Gastroesophageal sphincter (tissue), 4 donors: ENCODE results near the gene TMEM266. TPM values are rescaled to one million over a fixed set of nuclear protein-coding genes. Genes with fewer than 3 reads are reported as not detected.
A peak's percentile ranks its signal among the peaks of the same experiment; 100 is the strongest.

Experiments used
- ATAC-seq: fragments of 150-250 bp; one replicate; pipeline ENCODE4 v1.9.1; 2016; ENCODE audit warnings: mild to moderate bottlenecking, moderate library complexity
- H3K27ac ChIP-seq, 4 donors: fragments of 200-600 bp; sonication (generic) in 3 of 4; 1 replicate in 3 of 4; 2 replicates in 1 of 4; pipeline ENCODE4 v1.5.1; 2016 to 2019
- H3K27me3 ChIP-seq: fragments of 200-600 bp; sonication (generic); one replicate; pipeline ENCODE4 v1.5.1; 2019
- H3K36me3 ChIP-seq, 2 donors: fragments of 200-600 bp; sonication (generic); one replicate each; pipeline ENCODE4 v1.5.1; 2019; ENCODE audit warnings: control low read depth in 1 of 2
- H3K4me1 ChIP-seq, 3 donors: fragments of 200-600 bp; sonication (generic); 1 replicate in 2 of 3; 2 replicates in 1 of 3; pipeline ENCODE4 v1.5.1; 2016 to 2019; ENCODE audit warnings: control low read depth in 2 of 3
- H3K4me3 ChIP-seq, 2 donors: fragments of 200-600 bp; sonication (generic); one replicate each; pipeline ENCODE4 v1.5.1; 2019; ENCODE audit warnings: mild to moderate bottlenecking in 1 of 2, moderate library complexity in 1 of 2
- H3K9me3 ChIP-seq, 3 donors: fragments of 200-600 bp; sonication (generic); one replicate each; pipeline ENCODE4 v1.5.1; 2017 to 2019; ENCODE audit warnings: control low read depth in 2 of 3
- EP300 ChIP-seq: sonication (generic); formaldehyde crosslinking; IDR thresholded peaks from one replicate; pipeline ENCODE4 v1.6.1; 2017; ENCODE audit warnings: antibody characterized with exemption, mild to moderate bottlenecking
- POLR2A ChIP-seq, 2 donors: fragments of 450-650 bp; IDR thresholded peaks; one replicate each; pipeline ENCODE4 v1.6.1; 2017; ENCODE audit warnings: antibody characterized with exemption in 2 of 2, mild to moderate bottlenecking in 2 of 2, moderate library complexity in 1 of 2
- POLR2AphosphoS5 ChIP-seq: sonication (generic); formaldehyde crosslinking; IDR thresholded peaks from one replicate; pipeline ENCODE4 v1.6.1; 2017; ENCODE audit warnings: antibody characterized with exemption
- WGBS, 2 donors: methylation state at CpG; one replicate each; pipeline ENCODE4 v1.1.5; 2018; ENCODE audit warnings: low coverage in 1 of 2; 5-methylcytosine and 5-hydroxymethylcytosine counted together
- total RNA-seq, 4 donors: library from RNA; depleted of rRNA; stranded (reverse); fragments of >200 nt; gene quantifications; one replicate each; pipeline ENCODE4 v1.1.0, GENCODE V29; 2016
- TF ChIP-seq, protein P1 (sequence below), 4 experiments: fragments of 200-600 bp in 2 of 4; fragments of 450-650 bp in 2 of 4; sonication (generic) in 1 of 4; IDR thresholded peaks; one replicate each; pipeline ENCODE4 v1.5.1; 2017 to 2019; ENCODE audit warnings: antibody characterized with exemption in 4 of 4, mild to moderate bottlenecking in 2 of 4, moderate library complexity in 2 of 4

The TMEM266 gene
- total RNA-seq, 4 donors from 2014 or later: 0.77 TPM; not detected in 3

DNA sequence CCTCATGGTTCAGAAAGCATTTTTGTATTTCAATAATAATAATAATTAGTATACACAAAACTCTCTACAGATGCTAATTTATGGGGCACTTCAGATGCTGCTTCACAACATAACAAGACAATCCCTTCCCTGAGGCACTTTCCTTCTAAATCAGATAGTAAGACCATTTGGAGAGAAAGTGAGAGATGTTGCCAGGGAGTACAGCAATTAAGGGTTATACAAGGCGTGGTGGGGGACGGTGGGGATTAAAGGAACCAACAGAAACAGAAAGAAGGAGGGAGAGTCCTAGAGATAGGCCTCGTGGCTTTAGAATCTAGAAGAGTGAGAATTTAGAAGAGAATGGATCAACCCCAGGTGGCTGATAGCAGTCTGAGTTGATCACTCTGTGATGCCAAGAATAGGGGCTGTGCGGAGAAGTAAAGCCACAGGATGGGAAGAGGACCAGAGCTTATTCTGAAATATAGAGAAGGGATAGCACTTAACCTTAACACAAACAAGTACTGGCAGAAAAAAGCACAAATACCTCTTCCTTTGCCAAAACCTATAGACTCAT, 174.6 kb downstream of the TMEM266 start:
- Histone ChIP-seq H3K27ac (no peak overlapping the region), H3K4me3 (no peak overlapping the region), H3K4me1 (peaks cover 0 to 13% (median 0%) of the 10 kb centered on the region in 3 donors), H3K27me3 (no peaks in the 10 kb centered on the region), H3K9me3 (no peaks in the 10 kb centered on the region), H3K36me3 (peaks cover 0 to 16% of the 10 kb centered on the region in 2 donors)
- TF ChIP-seq POLR2A (IDR thresholded peaks at IDR 0.05) (no peak), POLR2AphosphoS5 (no peak)
- TF ChIP-seq, protein P1, sequence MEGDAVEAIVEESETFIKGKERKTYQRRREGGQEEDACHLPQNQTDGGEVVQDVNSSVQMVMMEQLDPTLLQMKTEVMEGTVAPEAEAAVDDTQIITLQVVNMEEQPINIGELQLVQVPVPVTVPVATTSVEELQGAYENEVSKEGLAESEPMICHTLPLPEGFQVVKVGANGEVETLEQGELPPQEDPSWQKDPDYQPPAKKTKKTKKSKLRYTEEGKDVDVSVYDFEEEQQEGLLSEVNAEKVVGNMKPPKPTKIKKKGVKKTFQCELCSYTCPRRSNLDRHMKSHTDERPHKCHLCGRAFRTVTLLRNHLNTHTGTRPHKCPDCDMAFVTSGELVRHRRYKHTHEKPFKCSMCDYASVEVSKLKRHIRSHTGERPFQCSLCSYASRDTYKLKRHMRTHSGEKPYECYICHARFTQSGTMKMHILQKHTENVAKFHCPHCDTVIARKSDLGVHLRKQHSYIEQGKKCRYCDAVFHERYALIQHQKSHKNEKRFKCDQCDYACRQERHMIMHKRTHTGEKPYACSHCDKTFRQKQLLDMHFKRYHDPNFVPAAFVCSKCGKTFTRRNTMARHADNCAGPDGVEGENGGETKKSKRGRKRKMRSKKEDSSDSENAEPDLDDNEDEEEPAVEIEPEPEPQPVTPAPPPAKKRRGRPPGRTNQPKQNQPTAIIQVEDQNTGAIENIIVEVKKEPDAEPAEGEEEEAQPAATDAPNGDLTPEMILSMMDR (IDR thresholded peaks at IDR 0.05): no peak
- 70 to 91% methylated on average over 4 of the region's 4 CpGs for WGBS, 2 donors
- ATAC-seq: no peak

DNA sequence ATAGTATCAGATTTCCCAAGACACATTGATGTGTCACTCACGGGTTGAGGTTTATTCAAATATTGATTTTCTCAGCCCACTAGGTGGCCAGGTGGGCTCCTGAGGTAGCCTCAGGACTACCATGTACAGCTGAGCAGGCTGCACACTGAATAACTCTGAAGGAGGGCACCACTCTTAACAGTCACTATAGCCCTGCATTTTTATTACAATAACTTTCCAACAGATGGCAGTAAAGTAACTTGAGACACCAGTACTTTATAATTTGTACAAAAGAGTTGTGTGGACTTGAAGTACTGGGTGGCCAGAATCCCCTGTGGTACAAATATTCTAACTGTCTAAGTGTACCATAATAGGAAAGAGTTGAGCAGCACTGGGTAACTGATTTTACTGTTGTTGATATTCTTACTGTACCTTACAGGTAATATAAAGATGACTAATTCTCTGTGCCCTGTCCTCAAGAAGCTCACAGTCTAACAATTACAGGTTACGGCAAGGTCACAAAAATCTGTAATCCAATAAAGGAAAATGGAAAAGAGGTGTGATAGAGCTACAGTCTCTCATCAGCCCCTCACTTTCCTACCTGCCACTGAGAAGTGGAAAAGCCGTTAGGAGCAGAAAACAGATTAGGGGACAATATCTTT, 175.5 kb downstream of the TMEM266 start:
- Histone ChIP-seq H3K4me1 (peaks cover 0 to 13% (median 0%) of the 10 kb centered on the region in 3 donors), H3K27ac (no peak overlapping the region), H3K36me3 (peaks cover 0 to 11% of the 10 kb centered on the region in 2 donors), H3K4me3 (no peak overlapping the region), H3K27me3 (no peaks in the 10 kb centered on the region), H3K9me3 (no peaks in the 10 kb centered on the region)
- 81 to 86% methylated on average over 3 of the region's 3 CpGs for WGBS, 2 donors
- TF ChIP-seq EP300: no peak
- TF ChIP-seq, protein P1 (IDR thresholded peaks at IDR 0.05): peak in 3 of 4 experiments; percentile 24 to 50 (median 29)
- no peak for ATAC-seq

DNA sequence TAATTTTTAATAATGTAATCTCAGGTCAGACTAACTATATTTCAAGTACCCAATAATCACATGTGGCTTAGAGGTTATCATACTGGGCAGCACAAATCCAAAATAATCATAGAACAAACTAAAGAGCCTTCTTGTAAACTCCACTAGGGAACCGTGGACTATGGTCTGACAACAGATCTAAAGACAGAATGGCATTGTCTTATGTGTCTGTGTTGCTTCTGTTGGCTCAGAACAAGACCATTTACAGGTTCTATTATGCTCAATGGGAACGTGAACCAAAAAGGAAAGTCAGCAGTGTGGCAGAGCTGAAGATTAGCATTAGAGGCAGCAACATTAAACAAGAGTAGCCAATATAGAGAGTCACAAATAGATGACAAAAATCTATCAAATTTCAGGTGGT, 176.6 kb downstream of the TMEM266 start:
- no peak overlapping the region for H3K4me3 ChIP-seq
- H3K9me3 ChIP-seq: no peaks in the 10 kb centered on the region
- H3K36me3 ChIP-seq: peaks cover 0 to 2% of the 10 kb centered on the region in 2 donors
- TF ChIP-seq POLR2A (IDR thresholded peaks at IDR 0.05) (no peak), POLR2AphosphoS5 (no peak), EP300 (no peak)
- TF ChIP-seq, protein P1 (IDR thresholded peaks at IDR 0.05): no peak
- 60 to 66% methylated on average over 2 of the region's 2 CpGs for WGBS, 2 donors
- no peaks in the 10 kb centered on the region for H3K27me3 ChIP-seq
- peaks cover 0 to 13% (median 0%) of the 10 kb centered on the region in 3 donors for H3K4me1 ChIP-seq
- H3K27ac ChIP-seq: no peak overlapping the region
- ATAC-seq: no peak

DNA sequence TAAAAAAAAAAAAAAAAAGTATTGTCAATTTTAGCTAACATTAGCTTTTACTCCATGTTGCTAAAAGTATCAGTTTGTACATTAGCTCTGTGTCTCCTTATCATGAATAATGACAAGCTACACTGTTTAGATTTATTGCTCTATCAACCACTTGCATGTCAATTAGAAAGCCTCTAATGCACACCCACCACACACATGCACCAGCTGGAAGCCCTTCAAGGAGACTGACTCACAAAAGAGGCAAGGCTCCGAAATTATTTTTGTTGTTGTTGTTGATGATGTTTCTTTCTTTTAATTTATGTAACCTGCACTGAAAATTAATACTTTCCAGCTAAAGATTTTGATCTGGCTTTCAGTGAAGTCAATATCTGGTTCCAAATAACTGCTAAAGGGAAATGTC, 180.0 kb downstream of the TMEM266 start:
- no peak for ATAC-seq
- H3K4me3 ChIP-seq: no peak overlapping the region
- 48 to 75% methylated on average over 1 of the region's 1 CpG for whole genome bisulfite sequencing, 2 donors

More for the DNA sequence above, 180.0 kb downstream of the TMEM266 start:
- peaks cover 0 to 12% of the 10 kb centered on the region in 2 donors for H3K36me3 ChIP-seq
- H3K27me3 ChIP-seq: no peaks in the 10 kb centered on the region
- TF ChIP-seq EP300 (no peak), POLR2A (IDR thresholded peaks at IDR 0.05) (no peak), POLR2AphosphoS5 (no peak)
- TF ChIP-seq, protein P1 (IDR thresholded peaks at IDR 0.05): no peak
- no peaks in the 10 kb centered on the region for H3K9me3 ChIP-seq
- peaks cover 0 to 13% (median 0%) of the 10 kb centered on the region in 3 donors for H3K4me1 ChIP-seq
- no peak overlapping the region for H3K27ac ChIP-seq
